ENCODE measurements around the gene YTHDF1.
"Not testable (repeated sequence)": the region's sequence is repeated elsewhere in the genome, so short reads cannot be mapped to it uniquely, and the experiment has no call there.

Gene YTHDF1

DNA sequence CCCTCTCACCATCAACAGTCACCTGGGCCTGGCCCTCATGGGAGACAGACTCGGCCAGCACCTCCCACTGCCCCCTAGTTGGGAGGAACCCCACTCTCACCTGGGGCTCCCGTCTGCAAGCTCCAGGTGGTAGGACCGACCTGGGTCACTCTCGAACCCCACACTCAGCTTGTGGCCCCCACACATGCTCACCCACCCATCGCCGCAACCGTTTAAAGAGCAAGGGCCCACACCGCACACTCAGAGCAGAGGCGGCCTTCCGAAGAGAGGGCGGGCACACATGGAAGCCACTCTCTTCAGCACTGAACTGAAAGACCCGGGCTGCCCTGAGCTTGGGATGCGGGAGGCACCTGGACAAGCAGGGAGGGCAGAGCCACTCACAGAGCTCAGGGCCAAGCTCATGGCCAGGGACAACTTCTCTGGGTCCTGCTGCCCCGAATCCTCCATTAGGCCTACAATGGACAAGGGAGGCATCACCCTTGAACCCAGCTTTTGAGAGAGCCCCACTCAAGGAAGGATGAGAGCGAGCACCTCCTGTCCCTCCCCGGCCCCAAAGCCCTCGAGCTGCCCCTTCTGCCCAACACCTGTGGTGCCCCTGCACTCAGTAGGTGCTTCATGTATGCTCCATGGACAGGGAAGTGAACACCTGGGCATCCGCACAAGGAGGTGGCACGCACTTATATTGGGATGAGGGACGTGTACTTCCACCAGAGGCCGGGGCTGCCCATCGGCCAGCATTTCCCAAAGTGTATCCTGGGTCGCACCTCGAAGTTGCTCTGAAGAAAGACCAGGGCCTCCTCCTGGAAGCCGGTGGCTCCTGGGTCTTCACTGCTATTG is 50.4 kb downstream of the YTHDF1 start:
- DNase-seq (ENCODE audit: low spot score in 2 of 2), result no peak
- no peak for ATAC-seq (ENCODE audit: low read depth)
- no peaks in the 10 kb centered on the region for H3K4me1 Mint-ChIP-seq
- no peaks in the 10 kb centered on the region for H3K9me3 Mint-ChIP-seq
- no peak overlapping the region for H3K4me3 Mint-ChIP-seq
- no peak overlapping the region for H3K27ac Mint-ChIP-seq
- peaks cover 17% of the 10 kb centered on the region for H3K27me3 Mint-ChIP-seq
- H3K36me3 Mint-ChIP-seq, result no peaks in the 10 kb centered on the region

DNA sequence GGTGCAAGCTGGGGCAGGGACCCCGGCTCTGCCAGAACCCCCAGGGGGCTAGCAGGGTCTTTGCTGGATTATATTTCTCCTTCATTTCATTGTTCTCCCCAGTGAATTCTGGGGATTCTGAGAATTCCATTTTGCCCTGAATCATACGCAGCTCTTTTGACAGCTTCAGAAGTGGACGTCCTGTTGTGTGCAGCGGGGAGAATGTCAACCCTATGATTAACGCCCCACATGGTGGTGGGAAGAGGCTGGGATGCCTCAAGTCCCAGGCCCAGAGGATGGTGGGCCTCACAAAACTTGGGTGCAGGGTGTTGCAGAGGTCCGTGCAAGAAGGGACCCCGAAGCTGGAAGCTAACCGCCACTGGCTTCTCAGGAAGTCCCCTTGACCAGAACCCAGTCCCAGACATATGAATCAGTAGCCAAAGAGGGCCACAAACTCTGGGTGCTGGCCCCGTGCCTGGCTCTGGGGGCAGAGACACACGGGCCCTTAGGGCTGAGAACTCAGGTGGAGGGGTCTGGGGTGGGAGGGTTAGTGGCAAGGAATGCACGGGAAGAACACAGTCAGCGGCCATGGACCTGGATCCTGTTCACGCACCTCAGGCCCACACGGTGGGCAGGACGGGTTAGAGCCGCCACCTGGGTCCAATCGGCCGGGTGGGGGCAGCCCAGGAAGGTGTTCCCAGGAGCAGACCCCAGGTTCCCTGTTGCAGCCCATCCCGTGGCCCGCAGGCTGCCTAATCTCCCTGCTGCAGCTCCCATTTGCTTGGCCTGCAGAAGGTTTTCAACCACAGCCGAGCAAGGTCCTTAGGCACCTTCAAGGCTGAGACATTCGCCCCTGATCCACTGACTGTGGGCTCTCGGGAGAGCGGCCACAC is 51.2 kb downstream of the YTHDF1 start:
- no peaks in the 10 kb centered on the region for H3K9me3 Mint-ChIP-seq
- no peak overlapping the region for H3K27ac Mint-ChIP-seq
- H3K4me1 Mint-ChIP-seq, result no peaks in the 10 kb centered on the region
- H3K27me3 Mint-ChIP-seq, result peaks cover 14% of the 10 kb centered on the region
- no peak overlapping the region for H3K4me3 Mint-ChIP-seq
- no peak for DNase-seq (ENCODE audit: low spot score in 2 of 2)
- no peak for ATAC-seq (ENCODE audit: low read depth)
- no peaks in the 10 kb centered on the region for H3K36me3 Mint-ChIP-seq

DNA sequence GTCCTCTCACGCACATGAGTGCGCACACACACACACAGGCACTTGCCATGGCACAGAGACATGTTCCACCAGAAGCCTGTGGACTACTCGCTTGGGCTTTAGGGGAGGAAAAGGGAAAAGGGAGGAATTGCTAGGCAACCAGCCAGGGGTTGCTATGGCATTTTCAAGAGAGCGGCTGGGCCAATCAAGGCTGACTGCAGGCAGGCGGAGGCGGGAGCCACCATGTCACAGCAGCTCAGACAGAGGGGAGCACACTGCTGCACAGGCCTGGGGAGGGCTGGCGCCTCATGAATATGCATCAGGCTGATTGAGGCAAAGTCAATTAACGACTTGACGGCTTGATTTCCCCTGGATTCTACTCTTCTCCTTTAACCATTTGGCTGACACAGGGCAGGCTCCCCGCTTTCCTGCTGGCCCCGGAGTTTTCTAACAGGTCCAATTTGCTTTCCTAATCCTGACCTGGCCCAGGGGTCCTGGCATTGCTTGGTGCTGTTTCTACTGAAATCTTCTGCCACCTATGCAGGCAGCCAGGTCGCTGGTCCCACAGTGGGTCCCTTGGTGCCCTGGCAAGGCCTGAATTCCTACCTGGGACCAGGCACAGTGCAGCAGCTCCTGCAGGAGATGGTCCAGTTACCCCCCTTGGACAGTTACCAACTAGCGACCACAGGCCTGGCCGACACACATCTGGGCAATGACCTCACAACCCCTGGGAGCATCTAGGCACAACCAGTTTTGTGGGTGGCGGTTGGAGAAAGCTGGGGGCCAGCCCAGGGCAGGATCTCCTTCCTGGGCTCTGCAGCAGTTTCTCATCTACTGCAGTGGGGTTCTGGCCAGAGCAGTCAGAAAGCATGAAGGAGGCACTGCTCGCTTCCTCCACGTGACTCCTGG is 52.1 kb downstream of the YTHDF1 start:
- DNase-seq (ENCODE audit: low spot score in 2 of 2) (no peak), ATAC-seq (ENCODE audit: low read depth) (no peak)
- no peaks in the 10 kb centered on the region for H3K36me3 Mint-ChIP-seq
- no peaks in the 10 kb centered on the region for H3K4me1 Mint-ChIP-seq
- no peak overlapping the region for H3K27ac Mint-ChIP-seq
- no peaks in the 10 kb centered on the region for H3K9me3 Mint-ChIP-seq
- H3K4me3 Mint-ChIP-seq, result no peak overlapping the region
- H3K27me3 Mint-ChIP-seq, result peaks cover 15% of the 10 kb centered on the region

DNA sequence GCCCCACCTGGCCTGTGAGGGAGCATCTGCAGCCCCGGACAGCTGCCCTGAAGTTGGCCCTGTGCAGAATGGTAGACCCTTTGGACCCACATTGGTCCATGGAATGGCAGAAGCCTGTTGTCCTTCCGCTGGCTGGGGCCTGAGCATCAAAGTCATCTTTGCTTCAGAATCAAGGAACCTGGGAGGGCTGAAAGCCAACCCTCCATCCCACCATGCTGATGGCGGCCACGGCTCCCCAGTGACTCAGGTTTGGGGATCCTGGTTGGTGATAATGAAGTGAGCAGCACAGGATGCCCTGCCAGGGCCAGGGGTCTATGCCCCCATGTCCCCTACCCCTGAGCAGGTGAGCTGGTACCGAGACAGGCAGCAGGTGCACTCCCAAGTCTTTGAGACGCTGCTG is 52.8 kb downstream of the YTHDF1 start:
- ATAC-seq (ENCODE audit: low read depth), result no peak
- H3K27me3 Mint-ChIP-seq, result peaks cover 19% of the 10 kb centered on the region
- H3K4me1 Mint-ChIP-seq, result no peaks in the 10 kb centered on the region
- H3K9me3 Mint-ChIP-seq, result no peaks in the 10 kb centered on the region
- H3K4me3 Mint-ChIP-seq, result no peak overlapping the region
- H3K36me3 Mint-ChIP-seq, result no peaks in the 10 kb centered on the region
- no peak overlapping the region for H3K27ac Mint-ChIP-seq
- DNase-seq (ENCODE audit: low spot score in 2 of 2), result no peak

DNA sequence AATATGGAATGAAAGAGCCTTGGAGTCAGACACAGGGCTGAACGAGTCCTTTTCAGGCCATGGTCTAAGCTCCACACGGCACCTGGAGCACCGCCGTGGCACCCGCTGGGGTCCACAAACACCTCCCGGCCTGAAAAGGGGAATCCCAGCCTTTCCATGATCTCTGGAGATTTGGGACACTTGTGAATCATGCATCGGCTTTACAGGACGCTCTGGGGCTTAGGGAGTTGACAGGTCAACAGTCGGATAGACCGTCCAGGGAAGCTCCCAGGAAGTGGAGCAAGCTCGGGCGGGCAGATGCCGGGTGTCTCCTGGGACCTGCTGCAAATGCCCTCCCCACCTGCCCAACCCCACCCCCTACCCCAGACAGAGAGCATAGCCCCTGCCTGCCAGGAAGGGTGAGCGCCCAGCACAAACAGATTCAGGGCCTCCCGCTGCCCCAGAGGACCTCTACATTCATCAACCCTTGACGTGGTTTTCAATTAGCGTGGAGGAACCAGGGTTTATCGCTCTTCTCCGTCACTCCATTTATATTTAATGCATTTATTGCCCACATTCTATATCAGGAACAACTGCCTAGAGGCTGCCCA is 53.6 kb downstream of the YTHDF1 start:
- H3K36me3 Mint-ChIP-seq, result no peaks in the 10 kb centered on the region
- peaks cover 23% of the 10 kb centered on the region for H3K27me3 Mint-ChIP-seq

DNA sequence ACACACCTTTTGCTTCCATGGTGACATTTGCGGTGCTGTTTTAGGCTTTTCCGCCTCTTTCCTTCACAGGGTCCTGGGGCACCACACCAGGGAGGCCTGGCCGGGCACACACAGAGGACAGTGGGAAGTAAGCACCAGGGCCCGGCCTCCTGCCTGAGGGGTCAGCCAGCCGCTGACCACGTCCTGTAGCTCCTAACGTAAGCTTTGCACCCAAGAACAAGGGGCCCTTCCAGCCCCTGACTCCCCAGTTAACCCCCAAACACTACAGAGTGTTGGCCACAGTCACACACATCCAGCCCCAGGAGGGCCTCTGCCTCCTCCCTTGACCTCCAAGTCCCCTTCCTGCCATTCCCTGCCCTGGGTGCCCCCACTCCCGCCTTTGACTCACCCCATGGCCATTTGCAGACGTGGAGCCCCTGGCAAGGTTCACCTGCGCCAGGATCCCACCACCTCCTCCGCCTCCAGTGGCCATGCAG is 54.7 kb downstream of the YTHDF1 start:
- H3K4me1 Mint-ChIP-seq, result no peaks in the 10 kb centered on the region
- peaks cover 21% of the 10 kb centered on the region for H3K27me3 Mint-ChIP-seq
- no peak overlapping the region for H3K27ac Mint-ChIP-seq
- H3K36me3 Mint-ChIP-seq, result no peaks in the 10 kb centered on the region
- H3K4me3 Mint-ChIP-seq, result no peak overlapping the region
- no peak for ATAC-seq (ENCODE audit: low read depth)
- no peaks in the 10 kb centered on the region for H3K9me3 Mint-ChIP-seq
- DNase-seq (ENCODE audit: low spot score in 2 of 2), result no peak

More for the DNA sequence above, 53.6 kb downstream of the YTHDF1 start:
- ATAC-seq (ENCODE audit: low read depth) (no peak), DNase-seq (ENCODE audit: low spot score in 2 of 2) (no peak)
- H3K27ac Mint-ChIP-seq, result no peak overlapping the region
- no peaks in the 10 kb centered on the region for H3K4me1 Mint-ChIP-seq
- no peaks in the 10 kb centered on the region for H3K9me3 Mint-ChIP-seq
- H3K4me3 Mint-ChIP-seq, result no peak overlapping the region

DNA sequence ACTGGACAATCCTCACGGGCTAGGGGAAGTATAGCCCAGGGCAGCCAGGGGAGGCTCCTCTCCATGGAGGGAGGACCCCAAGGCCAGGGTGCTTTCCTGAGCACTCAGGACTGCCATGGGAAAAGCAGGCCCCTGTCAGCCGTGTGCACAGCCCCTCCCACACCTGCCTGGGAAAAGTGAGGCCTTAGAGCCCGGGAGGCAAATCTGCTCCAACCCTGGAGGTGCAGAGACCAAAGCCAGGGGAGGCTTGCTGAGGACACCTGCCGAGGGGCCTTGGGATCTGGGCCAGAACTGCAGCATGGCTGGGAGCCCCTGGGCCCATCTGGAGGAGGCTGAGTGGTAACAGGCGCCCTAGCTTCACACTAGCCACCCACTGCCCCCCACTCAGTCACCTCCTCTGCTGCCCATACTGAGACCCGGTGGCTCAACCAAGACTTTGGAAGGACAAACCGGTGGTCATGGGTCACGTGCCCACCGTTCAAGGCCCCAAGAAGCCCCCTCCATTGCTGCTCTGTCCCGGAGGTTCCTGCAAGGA is 55.2 kb downstream of the YTHDF1 start:
- Mint-ChIP-seq H3K4me1 (no peaks in the 10 kb centered on the region), H3K36me3 (no peaks in the 10 kb centered on the region), H3K4me3 (no peak overlapping the region), H3K27ac (no peak overlapping the region), H3K27me3 (peaks cover 24% of the 10 kb centered on the region), H3K9me3 (no peaks in the 10 kb centered on the region)
- DNase-seq (ENCODE audit: low spot score in 2 of 2) (no peak), ATAC-seq (ENCODE audit: low read depth) (no peak)

DNA sequence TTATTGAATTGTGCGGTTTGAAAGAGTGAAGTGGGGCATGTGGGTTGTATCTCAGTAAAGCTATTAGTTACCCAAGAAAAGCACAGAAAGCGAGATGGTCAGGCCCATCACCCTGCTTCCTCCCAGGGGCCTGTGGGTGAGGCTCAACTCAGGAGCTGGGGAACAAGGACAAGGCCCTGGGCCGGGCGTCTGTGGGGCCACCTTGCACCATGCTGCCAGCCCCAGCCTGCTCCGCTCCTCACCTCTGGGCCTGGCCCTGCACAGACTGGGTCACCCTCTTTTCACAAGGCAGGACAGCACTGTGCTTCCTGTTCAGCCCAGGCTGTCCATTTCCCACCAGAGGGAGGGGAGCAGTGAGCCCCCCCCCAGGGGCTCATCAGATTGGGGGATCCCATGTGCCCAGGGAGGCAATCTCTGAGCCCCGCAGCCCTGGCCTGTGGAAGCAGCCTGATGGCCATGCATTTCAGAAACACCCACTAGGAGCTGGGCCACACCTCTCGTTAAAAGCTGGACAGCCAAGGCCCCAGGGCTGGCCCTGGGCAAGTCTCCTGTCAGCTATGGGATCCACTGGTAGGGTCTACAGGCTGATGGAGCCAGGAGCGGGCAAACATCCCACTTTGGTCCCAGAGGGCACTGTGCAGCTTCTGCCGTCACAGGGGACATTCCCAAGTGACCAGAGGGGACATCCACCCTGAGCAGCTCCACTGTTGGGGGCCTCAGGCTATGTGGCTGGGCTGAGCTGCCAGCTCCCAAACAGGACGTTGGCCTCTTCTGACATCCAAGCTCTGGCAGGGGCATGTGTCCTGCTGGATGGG is 55.9 kb downstream of the YTHDF1 start:
- peaks cover 26% of the 10 kb centered on the region for H3K27me3 Mint-ChIP-seq
- H3K9me3 Mint-ChIP-seq, result no peaks in the 10 kb centered on the region
- no peak overlapping the region for H3K4me3 Mint-ChIP-seq
- DNase-seq (ENCODE audit: low spot score in 2 of 2) (no peak), ATAC-seq (ENCODE audit: low read depth) (no peak)
- no peaks in the 10 kb centered on the region for H3K36me3 Mint-ChIP-seq
- no peak overlapping the region for H3K27ac Mint-ChIP-seq
- no peaks in the 10 kb centered on the region for H3K4me1 Mint-ChIP-seq

DNA sequence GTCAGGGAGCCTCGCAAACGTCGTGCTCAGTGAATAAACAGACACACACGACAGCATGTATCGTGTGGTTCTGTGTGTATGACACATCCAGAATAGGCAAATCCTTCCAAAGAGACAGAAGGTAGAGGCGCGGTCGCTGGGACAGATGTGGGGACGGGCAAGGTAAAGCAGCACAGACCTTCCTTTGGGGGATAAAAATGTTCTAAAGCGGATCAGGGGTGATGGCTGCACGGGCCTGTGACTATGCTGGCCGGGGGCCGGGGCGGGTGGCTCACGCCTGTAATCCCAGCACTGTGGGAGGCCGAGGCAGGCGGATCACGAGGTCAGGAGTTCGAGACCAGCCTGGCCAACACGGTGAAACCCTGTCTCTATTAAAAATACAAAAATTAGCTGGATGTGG is 56.7 kb downstream of the YTHDF1 start:
- peaks cover 27% of the 10 kb centered on the region for H3K27me3 Mint-ChIP-seq
- H3K27ac Mint-ChIP-seq; ATAC-seq (ENCODE audit: low read depth); H3K4me3 Mint-ChIP-seq; H3K9me3 Mint-ChIP-seq; DNase-seq (ENCODE audit: low spot score in 2 of 2); H3K36me3 Mint-ChIP-seq; H3K4me1 Mint-ChIP-seq: not testable (repeated sequence)

DNA sequence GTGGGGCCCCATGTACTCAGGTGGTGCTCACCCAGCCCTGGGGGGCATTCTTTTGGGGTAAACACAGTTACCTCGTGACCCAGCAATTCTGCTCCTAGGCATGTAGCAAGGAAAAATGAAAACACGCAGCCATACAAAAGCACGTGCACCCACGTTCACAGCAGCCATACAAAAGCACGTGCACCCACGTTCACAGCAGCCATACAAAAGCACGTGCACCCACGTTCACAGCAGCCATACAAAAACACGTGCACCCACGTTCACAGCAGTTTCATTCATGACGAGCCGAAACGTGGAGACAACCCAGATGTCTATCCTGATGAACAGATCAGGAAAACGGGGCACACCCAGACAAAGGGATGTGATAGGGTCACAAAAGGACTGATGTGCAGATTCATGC is 57.1 kb downstream of the YTHDF1 start:
- H3K36me3 Mint-ChIP-seq, result no peaks in the 10 kb centered on the region

DNA sequence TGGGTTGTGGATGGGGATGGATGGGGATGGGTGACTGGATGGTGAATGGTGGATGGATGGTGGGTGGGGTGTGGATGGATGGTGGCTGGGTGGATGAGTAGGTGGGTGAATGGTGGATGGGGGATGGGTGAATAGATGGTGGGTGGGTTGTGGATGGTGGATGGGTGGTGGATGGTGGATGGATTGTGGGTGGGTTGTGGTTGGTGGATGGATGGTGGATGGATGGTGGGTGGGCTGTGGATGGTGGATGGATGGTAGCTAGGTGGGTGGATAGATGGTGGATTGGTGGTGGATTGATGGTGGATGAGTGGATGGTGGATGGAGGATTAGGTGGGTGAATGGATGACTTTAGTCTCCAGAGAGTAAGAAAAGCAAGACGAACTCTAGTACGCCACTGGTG is 57.6 kb downstream of the YTHDF1 start:
- Mint-ChIP-seq H3K27me3 (peaks cover 28% of the 10 kb centered on the region), H3K4me3 (no peak overlapping the region), H3K9me3 (no peaks in the 10 kb centered on the region), H3K36me3 (no peaks in the 10 kb centered on the region), H3K27ac (no peak overlapping the region), H3K4me1 (no peaks in the 10 kb centered on the region)
- ATAC-seq (ENCODE audit: low read depth) (no peak), DNase-seq (ENCODE audit: low spot score in 2 of 2) (no peak)

More for the DNA sequence above, 57.1 kb downstream of the YTHDF1 start:
- DNase-seq (ENCODE audit: low spot score in 2 of 2) (no peak), ATAC-seq (ENCODE audit: low read depth) (no peak)
- Mint-ChIP-seq H3K9me3 (no peaks in the 10 kb centered on the region), H3K4me3 (no peak overlapping the region), H3K27me3 (peaks cover 31% of the 10 kb centered on the region), H3K27ac (no peak overlapping the region), H3K4me1 (no peaks in the 10 kb centered on the region)

DNA sequence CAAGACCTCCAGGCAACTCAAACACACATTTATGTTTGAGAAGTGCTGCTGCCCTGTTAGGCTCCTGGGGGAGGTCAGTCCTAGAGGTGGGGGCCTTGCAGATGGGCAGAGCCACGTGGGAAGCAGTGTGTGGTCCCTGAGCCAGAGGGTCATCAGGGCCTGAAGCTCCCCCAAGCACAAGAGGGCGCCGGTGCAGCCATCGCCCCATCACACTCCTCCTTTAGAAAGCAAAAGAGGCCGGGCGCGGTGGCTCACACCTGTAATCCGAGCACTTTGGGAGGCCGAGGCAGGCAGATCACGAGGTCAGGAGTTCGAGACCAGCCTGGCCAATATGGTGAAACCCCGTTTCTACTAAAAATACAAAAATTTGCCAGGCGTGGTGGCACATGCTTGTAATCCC is 58.5 kb downstream of the YTHDF1 start:
- DNase-seq (ENCODE audit: low spot score in 2 of 2); ATAC-seq (ENCODE audit: low read depth); H3K36me3 Mint-ChIP-seq; H3K4me3 Mint-ChIP-seq; H3K4me1 Mint-ChIP-seq; H3K9me3 Mint-ChIP-seq; H3K27ac Mint-ChIP-seq: not testable (repeated sequence)
- H3K27me3 Mint-ChIP-seq, result peaks cover 27% of the 10 kb centered on the region
